Pancreas (tissue), 10 donors: ENCODE results near the gene TELO2. TPM values are rescaled to one million over a fixed set of nuclear protein-coding genes. Genes with fewer than 3 reads are reported as not detected.

ENCODE experiments used
- ATAC-seq, 4 donors: fragments of 200-7000 bp; cut with Tn5 transposase; one replicate each; pipeline versions ENCODE4 v1.8.0 to v1.9.1; 2020; ENCODE audit warnings: mild to moderate bottlenecking in 4 of 4, moderate library complexity in 4 of 4
- DNase-seq, 6 donors: peaks; one replicate each; pipeline ENCODE4 v3.0.0-alpha.2; 2020
- FAIRE-seq: peaks from 2 replicates; lab custom pipeline; 2012; peaks lifted over from hg19 to GRCh38; lab: Jason Lieb, UNC
- H3K27ac ChIP-seq, 4 donors: fragments of 200-600 bp; sonication (generic); 1 replicate in 3 of 4; 2 replicates in 1 of 4; pipeline versions ENCODE4 v1.5.0 to v1.8.0; 2020
- H3K27me3 ChIP-seq, 4 donors: fragments of 200-600 bp; one replicate each; pipeline ENCODE4 v1.8.0; 2021
- H3K36me3 ChIP-seq, 3 donors: fragments of 200-600 bp; sonication (generic) in 1 of 3; one replicate each; pipeline versions ENCODE4 v1.5.0 to v1.8.0; 2020 to 2021
- H3K4me1 ChIP-seq, 3 donors: fragments of 200-600 bp; one replicate each; pipeline ENCODE4 v1.8.0; 2021
- H3K4me3 ChIP-seq, 4 donors: fragments of 200-600 bp; sonication (generic) in 2 of 4; one replicate each; pipeline versions ENCODE4 v1.5.0 to v1.8.0; 2020 to 2021
- H3K9me3 ChIP-seq, 4 donors: fragments of 200-600 bp; one replicate each; pipeline ENCODE4 v1.8.0; 2021
- CTCF ChIP-seq, 4 donors: fragments of 200-600 bp; sonication (generic) in 3 of 4; IDR thresholded peaks; one replicate each; pipeline versions ENCODE4 v1.5.0 to v1.8.0; 2021; ENCODE audit warnings: antibody characterized with exemption in 4 of 4
- WGBS, 2 donors: extraction: QIAGEN DNeasy Blood & Tissue Kit; methylation state at CpG; one replicate each; pipeline ENCODE4 v1.1.7; 2013; 5-methylcytosine and 5-hydroxymethylcytosine counted together
- intact Hi-C, 3 donors: fragments of 100-400 bp; cut with DNase I; formaldehyde crosslinking; loops; one replicate each; pipeline versions ENCODE4 v1.11.1 to v1.14.2; 2022
- polyA plus RNA-seq, 2 donors: library from polyadenylated mRNA; stranded (reverse); fragments of 200-250 nt; gene quantifications; one replicate each; pipeline ENCODE4 v1.2.3, GENCODE V29; 2013
- total RNA-seq, 6 donors: library from RNA; stranded (reverse); fragmentation: NEBNext Ultra II Directional in 4 of 6; extraction: Animal tissue kit (Norgen Biotek cat#: 25700) in 4 of 6; gene quantifications; one replicate each; pipeline versions ENCODE4 v1.2.1 to v1.2.4, GENCODE V29; 2021 to 2023
- donor health status: healthy with polysubstance abuse.
- donor health status: DM: no; HTN: no; CAD: no; lungs with moderate emphysema.
- donor health status: DM: no; HTN: no; CAD: no.
- donor health status: control.
- donor health status: control.
- donor health status: Bipolar disorder and iron deficiency.
- donor health status: DM: yes; HTN: yes; CAD: no.
- donor health status: DM: no; HTN: no; CAD: no.
- donor health status: DM: no; HTN: no; CAD: no.
- donor health status: DM: yes; HTN: yes; CAD: no.

The TELO2 gene
- total and polyA plus RNA-seq, 8 donors: 11.7 to 98.7 (median 19.6) TPM

- Histone ChIP-seq H3K36me3 (peaks cover 0 to 6% (median 0%) of the 10 kb centered on the region in 3 donors), H3K4me3 (no peak overlapping the region), H3K9me3 (no peaks in the 10 kb centered on the region), H3K4me1 (no peaks in the 10 kb centered on the region), H3K27ac (no peak overlapping the region), H3K27me3 (no peaks in the 10 kb centered on the region)
- intact Hi-C loops: no loop called here
- DNase-seq: peak in 1 of 6 donors; percentile 60
- ATAC-seq: no peak
- FAIRE-seq: no peak
- no peak for TF ChIP-seq CTCF (IDR thresholded peaks at IDR 0.05)
- 94 to 95% methylated on average over 26 of the region's 26 CpGs for WGBS, 2 donors
Observed at GRCh38 chr16:1510941-1511351, 17.8 kb downstream of the TELO2 start.

GRCh38 chr16:1511662-1512569 lies 18.8 kb downstream of the TELO2 start:
- Histone ChIP-seq H3K9me3 (no peaks in the 10 kb centered on the region), H3K27me3 (no peaks in the 10 kb centered on the region), H3K36me3 (peaks cover 0 to 6% (median 0%) of the 10 kb centered on the region in 3 donors), H3K4me1 (no peaks in the 10 kb centered on the region), H3K4me3 (no peak overlapping the region), H3K27ac (no peak overlapping the region)
- ATAC-seq: peak in 1 of 4 donors; percentile 36
- peak in 1 of 6 donors; percentile 29 for DNase-seq
- TF ChIP-seq CTCF (IDR thresholded peaks at IDR 0.05): no peak
- 86 to 87% methylated on average over 29 to 30 of the region's 30 CpGs for WGBS, 2 donors
- intact Hi-C loops: no loop called here
- no peak for FAIRE-seq

GRCh38 chr16:1512774-1513173 lies 19.6 kb downstream of the TELO2 start:
- WGBS, 2 donors: 89% methylated on average over 15 of the region's 15 CpGs
- Histone ChIP-seq H3K36me3 (peaks cover 0 to 6% (median 0%) of the 10 kb centered on the region in 3 donors), H3K27me3 (no peaks in the 10 kb centered on the region), H3K4me1 (no peaks in the 10 kb centered on the region), H3K27ac (no peak overlapping the region), H3K9me3 (no peaks in the 10 kb centered on the region), H3K4me3 (no peak overlapping the region)
- no peak for ATAC-seq
- no peak for TF ChIP-seq CTCF (IDR thresholded peaks at IDR 0.05)
- intact Hi-C loops: no loop called here
- no peak for FAIRE-seq
- peak in 1 of 6 donors; percentile 16 for DNase-seq

GRCh38 chr16:1514507-1514906 lies 21.3 kb downstream of the TELO2 start:
- WGBS, 2 donors: 84 to 100% methylated on average over 3 of the region's 3 CpGs
- Histone ChIP-seq H3K27ac (no peak overlapping the region), H3K4me1 (no peaks in the 10 kb centered on the region), H3K4me3 (no peak overlapping the region), H3K9me3 (no peaks in the 10 kb centered on the region), H3K36me3 (peaks cover 0 to 8% (median 0%) of the 10 kb centered on the region in 3 donors), H3K27me3 (no peaks in the 10 kb centered on the region)
- FAIRE-seq (no peak), ATAC-seq (no peak), DNase-seq (no peak)
- intact Hi-C loops: no loop called here
- no peak for TF ChIP-seq CTCF (IDR thresholded peaks at IDR 0.05)
